ENCODE results near the gene NUP93.

NUP93 gene

DNA sequence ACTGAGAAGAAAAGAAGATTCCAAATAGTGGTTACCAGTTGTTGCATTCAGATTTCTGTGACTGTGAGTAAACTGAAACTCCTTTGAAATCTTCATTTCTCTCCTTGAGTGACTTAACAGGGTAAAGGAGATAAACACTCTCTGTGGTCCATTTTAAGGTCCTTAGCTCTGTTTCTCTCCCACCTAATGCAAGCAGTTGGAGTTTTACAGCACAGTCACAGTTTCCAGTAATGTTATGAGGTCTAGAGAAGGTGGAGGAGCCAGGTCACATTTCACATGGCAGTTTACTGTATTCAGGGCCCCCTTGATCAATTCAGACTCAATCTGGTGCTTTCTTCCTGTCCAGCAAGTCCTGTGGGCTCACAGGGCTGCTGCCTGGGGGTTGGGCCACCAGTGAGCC lies 102.8 kb downstream of the NUP93 start:
- peaks cover 52% of the 10 kb centered on the region for H3K36me3 Mint-ChIP-seq (ENCODE audit: low read depth)
- no peak overlapping the region for H3K4me3 Mint-ChIP-seq
- H3K9me3 Mint-ChIP-seq, result no peaks in the 10 kb centered on the region

DNA sequence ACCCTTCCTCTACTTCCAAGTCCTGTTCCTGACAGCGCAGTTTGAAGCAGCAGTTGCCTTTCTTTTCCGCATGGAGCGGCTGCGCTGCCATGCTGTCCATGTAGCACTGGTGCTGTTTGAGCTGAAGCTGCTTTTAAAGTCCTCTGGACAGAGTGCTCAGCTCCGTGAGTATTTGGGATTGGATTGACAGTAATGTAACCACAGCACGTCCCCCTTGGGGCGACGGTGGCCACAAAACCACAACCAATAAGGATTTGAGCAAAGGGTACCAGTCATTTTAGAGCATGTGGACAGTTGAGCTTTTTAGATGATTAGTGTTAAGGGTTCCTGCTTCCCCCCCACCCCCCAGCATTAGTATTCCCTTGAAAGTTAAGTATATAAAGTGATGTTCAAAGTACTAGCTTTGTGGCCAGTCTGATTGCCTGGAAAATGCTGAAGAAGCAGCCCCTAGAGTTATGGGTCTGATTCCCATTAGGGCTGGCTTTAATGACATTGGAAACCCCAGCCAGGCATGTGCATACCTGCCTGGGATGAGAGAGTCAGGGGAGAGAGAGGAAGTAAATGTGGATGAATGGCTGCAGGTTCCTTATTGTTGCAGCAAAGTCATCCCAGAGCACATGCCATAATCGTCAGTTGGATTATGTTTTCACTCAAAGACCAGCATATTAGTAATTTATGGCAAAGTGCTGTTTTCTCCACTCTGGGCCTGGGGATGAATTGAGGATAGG lies 103.5 kb downstream of the NUP93 start:
- Mint-ChIP-seq H3K36me3 (ENCODE audit: low read depth) (peaks cover 58% of the 10 kb centered on the region), H3K9me3 (no peaks in the 10 kb centered on the region), H3K27ac (no peak overlapping the region), H3K4me3 (no peak overlapping the region), H3K27me3 (ENCODE audit: low read depth) (no peaks in the 10 kb centered on the region), H3K4me1 (no peaks in the 10 kb centered on the region)
- TF ChIP-seq, protein P1, sequence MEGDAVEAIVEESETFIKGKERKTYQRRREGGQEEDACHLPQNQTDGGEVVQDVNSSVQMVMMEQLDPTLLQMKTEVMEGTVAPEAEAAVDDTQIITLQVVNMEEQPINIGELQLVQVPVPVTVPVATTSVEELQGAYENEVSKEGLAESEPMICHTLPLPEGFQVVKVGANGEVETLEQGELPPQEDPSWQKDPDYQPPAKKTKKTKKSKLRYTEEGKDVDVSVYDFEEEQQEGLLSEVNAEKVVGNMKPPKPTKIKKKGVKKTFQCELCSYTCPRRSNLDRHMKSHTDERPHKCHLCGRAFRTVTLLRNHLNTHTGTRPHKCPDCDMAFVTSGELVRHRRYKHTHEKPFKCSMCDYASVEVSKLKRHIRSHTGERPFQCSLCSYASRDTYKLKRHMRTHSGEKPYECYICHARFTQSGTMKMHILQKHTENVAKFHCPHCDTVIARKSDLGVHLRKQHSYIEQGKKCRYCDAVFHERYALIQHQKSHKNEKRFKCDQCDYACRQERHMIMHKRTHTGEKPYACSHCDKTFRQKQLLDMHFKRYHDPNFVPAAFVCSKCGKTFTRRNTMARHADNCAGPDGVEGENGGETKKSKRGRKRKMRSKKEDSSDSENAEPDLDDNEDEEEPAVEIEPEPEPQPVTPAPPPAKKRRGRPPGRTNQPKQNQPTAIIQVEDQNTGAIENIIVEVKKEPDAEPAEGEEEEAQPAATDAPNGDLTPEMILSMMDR (IDR thresholded peaks at IDR 0.05; ENCODE audit: unreplicated experiment in 3 of 3), result no peak

More for the DNA sequence above, 102.8 kb downstream of the NUP93 start:
- Mint-ChIP-seq H3K4me1 (no peaks in the 10 kb centered on the region), H3K27me3 (ENCODE audit: low read depth) (no peaks in the 10 kb centered on the region), H3K27ac (no peak overlapping the region)
- TF ChIP-seq, protein P1 (IDR thresholded peaks at IDR 0.05; ENCODE audit: unreplicated experiment in 3 of 3), result no peak

DNA sequence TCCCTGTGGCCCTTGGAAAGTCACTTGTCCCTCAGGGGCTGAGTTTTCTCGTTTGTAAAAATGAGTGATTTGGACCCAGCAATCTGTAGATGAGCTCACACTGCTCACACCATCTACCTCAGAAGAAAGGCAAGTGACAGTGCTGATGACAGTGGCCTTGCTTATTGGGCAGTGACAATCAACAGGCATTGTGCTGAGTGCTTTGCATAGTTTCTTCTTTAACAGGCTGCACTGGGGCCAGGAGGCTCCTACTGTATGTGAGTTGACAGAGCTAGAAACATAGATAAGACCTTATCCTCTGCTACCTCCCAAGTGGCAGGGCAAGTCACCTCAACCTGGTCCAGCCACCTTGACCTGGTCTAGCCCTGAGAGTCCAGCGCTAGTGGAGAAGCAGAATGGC lies 105.4 kb downstream of the NUP93 start:
- Mint-ChIP-seq H3K4me1 (no peaks in the 10 kb centered on the region), H3K4me3 (no peak overlapping the region), H3K36me3 (ENCODE audit: low read depth) (peaks cover 65% of the 10 kb centered on the region), H3K9me3 (no peaks in the 10 kb centered on the region), H3K27ac (no peak overlapping the region), H3K27me3 (ENCODE audit: low read depth) (no peaks in the 10 kb centered on the region)
- TF ChIP-seq, protein P1 (IDR thresholded peaks at IDR 0.05; ENCODE audit: unreplicated experiment in 3 of 3), result no peak

DNA sequence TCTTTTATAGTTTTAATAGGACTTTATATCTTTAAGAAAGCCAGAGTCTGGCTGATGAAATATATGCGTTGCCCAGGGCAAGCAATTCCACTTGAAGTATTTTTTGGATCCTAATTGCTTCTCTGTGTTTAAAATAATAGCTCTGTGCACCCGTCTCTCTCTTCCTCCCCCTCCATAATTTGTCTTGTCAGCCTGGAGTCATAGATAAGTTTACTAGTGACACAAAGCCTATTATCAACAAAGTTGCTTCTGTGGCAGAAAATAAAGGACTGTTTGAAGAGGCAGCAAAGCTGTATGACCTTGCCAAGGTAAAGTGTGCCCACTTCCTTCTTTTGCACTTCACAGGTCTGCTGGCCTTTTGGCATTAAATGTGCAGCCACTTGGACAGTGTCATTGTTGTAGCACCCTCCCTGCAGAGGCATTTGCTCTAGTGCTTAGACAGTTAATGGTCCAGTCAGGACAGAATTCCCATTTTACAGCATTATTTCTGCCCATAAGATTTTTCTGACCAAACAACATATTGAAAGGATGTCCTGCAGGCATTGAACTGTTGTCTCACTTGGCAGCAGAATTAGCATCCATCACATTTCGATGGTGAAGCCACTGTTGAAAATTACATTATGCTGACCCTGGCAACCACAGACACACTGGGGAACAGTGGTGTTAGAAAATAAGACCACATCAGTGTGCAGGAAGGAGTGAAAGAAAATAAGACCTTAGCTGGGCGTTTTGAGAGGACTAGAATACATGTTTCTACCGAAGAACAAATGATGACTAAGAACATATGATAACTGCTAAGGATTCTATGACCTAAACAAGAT lies 106.7 kb downstream of the NUP93 start:
- no peaks in the 10 kb centered on the region for H3K4me1 Mint-ChIP-seq
- peaks cover 68% of the 10 kb centered on the region for H3K36me3 Mint-ChIP-seq (ENCODE audit: low read depth)
- no peaks in the 10 kb centered on the region for H3K27me3 Mint-ChIP-seq (ENCODE audit: low read depth)
- no peak overlapping the region for H3K4me3 Mint-ChIP-seq
- TF ChIP-seq, protein P1 (IDR thresholded peaks at IDR 0.05; ENCODE audit: unreplicated experiment in 3 of 3), result no peak
- no peaks in the 10 kb centered on the region for H3K9me3 Mint-ChIP-seq
- no peak overlapping the region for H3K27ac Mint-ChIP-seq

DNA sequence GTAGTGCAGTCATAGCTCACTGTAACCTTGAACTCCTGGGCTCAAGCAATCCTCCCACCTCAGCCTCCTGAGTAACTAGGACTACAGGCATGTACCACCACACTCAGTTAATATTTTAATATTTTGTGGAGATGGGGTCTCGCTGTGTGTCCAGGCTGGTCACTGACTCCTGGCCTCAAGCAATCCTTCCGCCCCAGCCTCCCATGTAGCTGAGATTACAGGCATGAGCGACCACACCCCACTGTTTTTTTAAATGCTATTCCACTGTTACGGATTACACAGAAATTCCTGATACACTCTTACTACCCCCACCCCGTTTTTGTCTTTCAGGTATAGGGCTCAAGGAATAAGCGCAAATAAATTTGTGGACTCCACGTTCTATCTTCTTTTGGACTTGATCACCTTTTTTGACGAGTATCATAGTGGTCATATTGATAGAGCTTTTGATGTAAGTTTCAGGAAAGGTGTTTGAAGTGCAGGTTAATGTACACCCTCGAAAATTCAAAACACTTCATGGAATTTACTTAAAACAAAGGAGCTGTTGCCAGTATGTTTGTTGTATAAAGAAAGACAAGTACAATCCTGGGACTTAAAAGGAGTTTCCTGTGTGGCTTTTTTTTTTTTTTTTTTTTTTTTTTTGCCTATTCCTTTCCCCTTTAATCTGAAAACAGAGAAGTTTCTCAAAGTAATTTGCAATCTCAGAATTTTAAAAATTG lies 108.9 kb downstream of the NUP93 start:
- Mint-ChIP-seq H3K4me1 (no peaks in the 10 kb centered on the region), H3K36me3 (ENCODE audit: low read depth) (peaks cover 62% of the 10 kb centered on the region), H3K27ac (no peak overlapping the region), H3K4me3 (no peak overlapping the region), H3K27me3 (ENCODE audit: low read depth) (no peaks in the 10 kb centered on the region), H3K9me3 (no peaks in the 10 kb centered on the region)
- TF ChIP-seq, protein P1 (IDR thresholded peaks at IDR 0.05; ENCODE audit: unreplicated experiment in 3 of 3), result no peak

All from nephron (organoid).